Gastrocnemius medialis (tissue), 4 donors: ENCODE results near the gene ASTN1. TPM values are rescaled to one million over a fixed set of nuclear protein-coding genes. Genes with fewer than 3 reads are reported as not detected.

Source experiments
- ATAC-seq, 2 donors: fragments of 150-250 bp; one replicate each; pipeline ENCODE4 v1.9.1; 2016
- DNase-seq, 2 donors: peaks; one replicate each; pipeline ENCODE4 v3.0.0-alpha.2; 2019
- H3K27ac ChIP-seq, 4 donors: fragments of 200-600 bp; sonication (generic); 1 replicate in 1 of 4; 2 replicates in 3 of 4; pipeline ENCODE4 v1.5.1; 2016 to 2018; ENCODE audit warnings: mild to moderate bottlenecking in 2 of 4, moderate library complexity in 1 of 4
- H3K27me3 ChIP-seq, 3 donors: fragments of 200-600 bp; sonication (generic) in 2 of 3; 1 replicate in 1 of 3; 2 replicates in 2 of 3; pipeline versions ENCODE4 v1.5.1 to v1.6.0; 2016 to 2019; ENCODE audit warnings: mild to moderate bottlenecking in 1 of 3, moderate library complexity in 1 of 3
- H3K36me3 ChIP-seq, 2 donors: fragments of 200-600 bp; sonication (generic) in 1 of 2; one replicate each; pipeline ENCODE4 v1.5.1; 2017 to 2018
- H3K4me1 ChIP-seq, 2 donors: fragments of 200-600 bp; sonication (generic) in 1 of 2; one replicate each; pipeline ENCODE4 v1.5.1; 2016 to 2017; ENCODE audit warnings: mild to moderate bottlenecking in 2 of 2
- H3K4me3 ChIP-seq, 4 donors: fragments of 200-600 bp; sonication (generic) in 3 of 4; 1 replicate in 1 of 4; 2 replicates in 3 of 4; pipeline ENCODE4 v1.5.1; 2016 to 2019; ENCODE audit warnings: mild to moderate bottlenecking in 2 of 4
- H3K9me3 ChIP-seq, 3 donors: fragments of 200-600 bp; sonication (generic) in 2 of 3; 1 replicate in 1 of 3; 2 replicates in 2 of 3; pipeline ENCODE4 v1.5.1; 2016 to 2019
- CTCF ChIP-seq, 5 experiments: fragments of 450-650 bp in 3 of 5; fragments of 200-600 bp in 2 of 5; sonication (generic) in 2 of 5; IDR thresholded peaks in 4 of 5; conservative IDR thresholded peaks in 1 of 5; 1 replicate in 4 of 5; 2 replicates in 1 of 5; pipeline ENCODE4 v1.5.1; 2016 to 2019; ENCODE audit warnings: antibody characterized with exemption in 5 of 5, mild to moderate bottlenecking in 3 of 5, moderate library complexity in 3 of 5
- POLR2A ChIP-seq, 2 donors: fragments of 450-650 bp; IDR thresholded peaks; one replicate each; pipeline ENCODE4 v1.6.1; 2017; ENCODE audit warnings: antibody characterized with exemption in 2 of 2, mild to moderate bottlenecking in 2 of 2, moderate library complexity in 2 of 2
- in situ Hi-C, 4 donors: fragments of 200-750 bp; cut with MboI; loops; one replicate each; pipeline versions ENCODE4 v1.15.0 to v1.8.0; 2017; ENCODE audit warnings: low sequenced_read_pairs in 4 of 4
- intact Hi-C: fragments of 100-400 bp; cut with DNase I; formaldehyde crosslinking; loops from one replicate; pipeline ENCODE4 v1.15.1; 2023; ENCODE audit warnings: low total_unique reads
- total RNA-seq, 4 donors: library from RNA; depleted of rRNA; stranded (reverse); fragments of >200 nt; gene quantifications; one replicate each; pipeline versions ENCODE4 v1.1.0 to v1.2.3, GENCODE V29; 2016

The ASTN1 gene
- total RNA-seq, 4 donors from 2014 or later = 0.09 to 0.10 TPM; not detected in 2

- intact Hi-C loops = no loop called here
- in situ Hi-C loops = no loop called here
These were observed 8.4 kb upstream of the ASTN1 start for GRCh38 chr1:177172866-177173265.

GRCh38 chr1:177172272-177172671, 7.8 kb upstream of the ASTN1 start:
- Histone ChIP-seq H3K9me3 (no peaks in the 10 kb centered on the region), H3K4me1 (peaks cover 0 to 4% of the 10 kb centered on the region in 2 donors), H3K4me3 (no peak overlapping the region), H3K36me3 (no peaks in the 10 kb centered on the region), H3K27ac (no peak overlapping the region), H3K27me3 (peaks cover 32 to 46% (median 45%) of the 10 kb centered on the region in 3 donors)
- TF ChIP-seq CTCF (IDR thresholded peaks at IDR 0.05 in 4 of 5, conservative IDR thresholded peaks at IDR 0.05 in 1 of 5) (no peak), POLR2A (IDR thresholded peaks at IDR 0.05) (no peak)
- no peak for ATAC-seq
- DNase-seq = no peak
- intact Hi-C loops (no loop called here), in situ Hi-C loops (no loop called here)

More at GRCh38 chr1:177172866-177173265, 8.4 kb upstream of the ASTN1 start:
- Histone ChIP-seq H3K27ac (no peak overlapping the region), H3K27me3 (peaks cover 29 to 44% (median 42%) of the 10 kb centered on the region in 3 donors), H3K4me1 (peaks cover 0 to 4% of the 10 kb centered on the region in 2 donors), H3K36me3 (no peaks in the 10 kb centered on the region), H3K9me3 (no peaks in the 10 kb centered on the region), H3K4me3 (no peak overlapping the region)
- TF ChIP-seq POLR2A (IDR thresholded peaks at IDR 0.05) (no peak), CTCF (IDR thresholded peaks at IDR 0.05 in 4 of 5, conservative IDR thresholded peaks at IDR 0.05 in 1 of 5) (no peak)
- no peak for ATAC-seq
- DNase-seq = no peak

GRCh38 chr1:177171536-177172123, 7.1 kb upstream of the ASTN1 start:
- intact Hi-C loops = no loop called here
- no peak for ATAC-seq
- in situ Hi-C loops = no loop called here

DNA sequence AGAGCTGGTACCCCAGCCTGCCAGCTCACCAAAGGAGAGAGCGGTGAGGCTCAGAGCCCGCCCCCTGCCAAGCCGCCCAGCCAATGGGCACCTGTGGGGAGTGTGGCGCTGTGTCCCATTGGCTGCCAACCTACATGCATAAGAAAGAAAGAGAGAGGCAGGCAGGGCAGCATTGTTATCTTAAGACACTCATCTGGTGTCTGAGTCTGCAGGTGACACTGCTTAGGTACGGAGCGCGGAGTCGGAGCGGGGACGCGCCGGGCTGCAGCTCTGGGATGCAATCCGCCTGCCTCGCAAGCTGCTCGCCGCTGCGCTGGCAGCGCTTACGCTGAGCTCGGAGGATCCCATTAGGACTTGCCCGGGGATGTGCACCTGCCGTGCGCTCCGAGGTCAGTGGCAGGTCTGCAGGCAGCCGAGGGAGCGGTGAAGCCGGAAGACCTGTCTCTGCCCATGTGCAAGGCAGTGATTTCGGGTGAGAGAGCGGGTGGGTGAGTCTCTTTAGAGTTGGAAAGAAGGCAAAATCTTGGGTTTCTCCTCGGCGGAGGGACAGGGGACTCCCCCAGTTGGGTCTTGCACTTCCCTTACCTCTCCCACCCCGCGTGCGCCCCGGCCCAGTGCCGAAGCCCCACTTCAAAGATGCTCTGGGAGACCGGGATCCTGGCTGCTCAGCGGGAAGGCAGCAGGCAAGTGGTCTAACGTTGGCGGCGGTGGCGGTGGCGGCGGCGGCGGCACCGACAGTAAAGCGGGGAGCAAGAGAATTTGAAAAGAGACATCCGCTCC, 6.4 kb upstream of the ASTN1 start, which contains the start of gene BRINP2:
Gene BRINP2, plus strand, starts transcription at position 203 of the 780 bp plus-strand sequence. CDS start 58,919 bp downstream, outside the sequence.
- TF ChIP-seq CTCF (IDR thresholded peaks at IDR 0.05 in 4 of 5, conservative IDR thresholded peaks at IDR 0.05 in 1 of 5) (no peak), POLR2A (IDR thresholded peaks at IDR 0.05) (no peak)
- in situ Hi-C loops (no loop called here), intact Hi-C loops (no loop called here)
- peaks cover 42 to 53% (median 48%) of the 10 kb centered on the region in 3 donors for H3K27me3 ChIP-seq
- H3K4me1 ChIP-seq = peaks cover 0 to 4% of the 10 kb centered on the region in 2 donors
- DNase-seq (peak; percentile 17 to 34), ATAC-seq (peak; percentile 64 to 78)
- H3K36me3 ChIP-seq = no peaks in the 10 kb centered on the region
- peak within 1 kb of the TSS; percentile 42 to 62 (median 48) for H3K4me3 ChIP-seq
- H3K27ac ChIP-seq = no peak within 1 kb of the TSS
- no peaks in the 10 kb centered on the region for H3K9me3 ChIP-seq

More at GRCh38 chr1:177171536-177172123, 7.1 kb upstream of the ASTN1 start:
- TF ChIP-seq CTCF (IDR thresholded peaks at IDR 0.05 in 4 of 5, conservative IDR thresholded peaks at IDR 0.05 in 1 of 5) (no peak), POLR2A (IDR thresholded peaks at IDR 0.05) (no peak)
- no peak for DNase-seq
- Histone ChIP-seq H3K36me3 (no peaks in the 10 kb centered on the region), H3K27ac (no peak overlapping the region), H3K4me3 (peak overlapping the region in 3 of 4 donors; percentile 47 to 62 (median 50)), H3K4me1 (peaks cover 0 to 4% of the 10 kb centered on the region in 2 donors), H3K9me3 (no peaks in the 10 kb centered on the region), H3K27me3 (peaks cover 37 to 49% (median 43%) of the 10 kb centered on the region in 3 donors)
